GM12878 (cell line): ENCODE data around the gene CCL20. TPM values are rescaled to one million over a fixed set of nuclear protein-coding genes. Genes with fewer than 3 reads are reported as not detected.
A peak's percentile ranks its signal among the peaks of the same experiment; 100 is the strongest.

ENCODE experiments used
- ATAC-seq: fragments of 200-7000 bp; cut with Tn5 transposase; 3 replicates; pipeline ENCODE4 v1.9.1; 2020; ENCODE audit warnings: mild to moderate bottlenecking, moderate library complexity
- BruUV-seq: library from RNA; stranded (reverse); fragments of 400-500 nt; replicated peaks from 2 replicates; lab custom pipeline; 2021; lab: Mats Ljungman, UMichigan
- CTCF ChIA-PET: fragments of 300-600 bp; sonication (Branson Sonifier 250); formaldehyde crosslinking; extraction: SDS; loops from one replicate; lab custom pipeline; 2021; ENCODE audit warnings: inconsistent platforms; lab: Yijun Ruan, JAX
- POLR2A ChIA-PET: fragments of 350-600 bp; formaldehyde crosslinking; extraction: SDS; loops from one replicate; lab custom pipeline; 2021; ENCODE audit warnings: inconsistent platforms; lab: Charles Lee
- RAD21 ChIA-PET: fragments of 300-600 bp; sonication (Branson Sonifier 250); formaldehyde crosslinking; loops from one replicate; lab custom pipeline; 2023; ENCODE audit warnings: antibody characterized with exemption; ENCODE audit not compliant: unreplicated experiment; lab: Charles Lee
- SMC1A ChIA-PET: fragments of 300-600 bp; sonication (Branson Sonifier 250); formaldehyde crosslinking; loops from one replicate; lab custom pipeline; 2023; ENCODE audit not compliant: unreplicated experiment, uncharacterized antibody; lab: Charles Lee
- DNase-seq: peaks from one replicate; pipeline ENCODE4 v3.0.0-alpha.2; 2011; ENCODE audit warnings: low read depth, low spot score
- FAIRE-seq: peaks from 3 replicates; lab custom pipeline; 2011; peaks lifted over from hg19 to GRCh38; lab: Jason Lieb, UNC
- H2AFZ ChIP-seq: 2 replicates; pipeline ENCODE4 v1.6.0; 2011; ENCODE audit warnings: low read depth, low read length, control low read depth; ENCODE audit not compliant: control insufficient read depth
- H3K27ac ChIP-seq: 2 replicates; pipeline ENCODE4 v1.5.1; 2011; ENCODE audit warnings: control low read depth; ENCODE audit not compliant: control insufficient read depth, insufficient read depth
- H3K27me3 ChIP-seq, 2 experiments: replicated peaks in 1 of 2; 2 replicates each; pipeline versions ENCODE4 v1.6.0 to v1.6.1; 2011; ENCODE audit warnings: low read length in 1 of 2; ENCODE audit not compliant: control insufficient read depth in 2 of 2, insufficient read depth in 2 of 2
- H3K36me3 ChIP-seq, 2 experiments: 2 replicates each; pipeline ENCODE4 v1.5.1; 2011; ENCODE audit warnings: low read length in 1 of 2; ENCODE audit not compliant: control insufficient read depth in 2 of 2, insufficient read depth in 2 of 2
- H3K4me1 ChIP-seq: 2 replicates; pipeline ENCODE4 v1.6.1; 2011; ENCODE audit warnings: mild to moderate bottlenecking, low read length, moderate library complexity, mixed read lengths; ENCODE audit not compliant: control insufficient read depth, insufficient read depth
- H3K4me2 ChIP-seq: 2 replicates; pipeline ENCODE4 v1.6.0; 2011; ENCODE audit warnings: control low read depth; ENCODE audit not compliant: control insufficient read depth, insufficient read depth
- H3K4me3 ChIP-seq: fragments of 200-600 bp; sonication (generic); 2 replicates; pipeline ENCODE4 v1.5.1; 2016
- H3K79me2 ChIP-seq: 2 replicates; pipeline ENCODE4 v1.6.0; 2011; ENCODE audit warnings: low read length; ENCODE audit not compliant: control insufficient read depth, insufficient read depth
- H3K9ac ChIP-seq: 2 replicates; pipeline ENCODE4 v1.8.0; 2011; ENCODE audit warnings: low read length, control low read depth, mixed read lengths; ENCODE audit not compliant: control insufficient read depth, insufficient read depth
- H3K9me3 ChIP-seq: replicated peaks from 3 replicates; pipeline ENCODE4 v1.5.1; 2011; ENCODE audit warnings: mild to moderate bottlenecking, low read length; ENCODE audit not compliant: control insufficient read depth, insufficient read depth
- H4K20me1 ChIP-seq: 2 replicates; pipeline ENCODE4 v1.6.0; 2011; ENCODE audit not compliant: control insufficient read depth, insufficient read depth
- WGBS: methylation state at CpG from one replicate; pipeline ENCODE4 v1.1.6; 2016; ENCODE audit warnings: low lambda C conversion rate; ENCODE audit not compliant: insufficient replicate concordance, insufficient coverage; ENCODE audit errors: missing lambda C conversion rate; 5-methylcytosine and 5-hydroxymethylcytosine counted together
- in situ Hi-C: fragments of 300-500 bp; cut with MboI; formaldehyde crosslinking; loops from 9 replicates; pipeline ENCODE4 v1.14.3; 2018; ENCODE audit warnings: mixed read lengths
- intact Hi-C: fragments of 100-400 bp; cut with micrococcal nuclease; formaldehyde crosslinking; loops from one replicate; pipeline ENCODE4 v1.14.2; 2022; ENCODE audit not compliant: unreplicated experiment
- polyA plus RNA-seq, 11 experiments: library from polyadenylated mRNA; depleted of rRNA in 4 of 11; unstranded in 6 of 11; stranded (reverse) in 5 of 11; fragments of >200 nt; fragmentation: Nextera tagmentation in 4 of 11; fragmentation: Illumina TruSeq in 1 of 11; extraction: Ambion mirVana in 4 of 11; extraction: Trizol in 1 of 11; gene quantifications; 1 replicate in 1 of 11; 2 replicates in 10 of 11; pipeline versions ENCODE4 v1.2.1 to v1.2.3, GENCODE V29; 2011 to 2016; ENCODE audit warnings: inconsistent platforms in 2 of 11, missing spikeins in 2 of 11, low read depth in 1 of 11
- total RNA-seq, 4 experiments: library from RNA; depleted of rRNA in 3 of 4; stranded (reverse); fragments of >200 nt in 3 of 4; fragmentation: Illumina TruSeq in 1 of 4; extraction: Trizol in 1 of 4; gene quantifications; 2 replicates each; pipeline versions ENCODE4 v1.2.1 to v1.2.3, GENCODE V29; 2013 to 2021
- TF ChIP-seq, protein P1 (sequence below): fragments of 450-650 bp; formaldehyde crosslinking; IDR thresholded peaks from 2 replicates; pipeline ENCODE4 v1.4.0; 2022; ENCODE audit warnings: mild to moderate bottlenecking, moderate library complexity
- TF ChIP-seq, protein P2 (sequence below): fragments of 450-650 bp; conservative IDR thresholded peaks from 2 replicates; pipeline ENCODE4 v1.6.1; 2017; ENCODE audit warnings: mild to moderate bottlenecking, moderate library complexity

The CCL20 gene
- total and polyA plus RNA-seq, 10 of the 15 experiments (the other 5 are each of a cell fraction or from before 2014, with no cell fraction given): 5.5 to 35.7 (median 15.6) TPM

DNA sequence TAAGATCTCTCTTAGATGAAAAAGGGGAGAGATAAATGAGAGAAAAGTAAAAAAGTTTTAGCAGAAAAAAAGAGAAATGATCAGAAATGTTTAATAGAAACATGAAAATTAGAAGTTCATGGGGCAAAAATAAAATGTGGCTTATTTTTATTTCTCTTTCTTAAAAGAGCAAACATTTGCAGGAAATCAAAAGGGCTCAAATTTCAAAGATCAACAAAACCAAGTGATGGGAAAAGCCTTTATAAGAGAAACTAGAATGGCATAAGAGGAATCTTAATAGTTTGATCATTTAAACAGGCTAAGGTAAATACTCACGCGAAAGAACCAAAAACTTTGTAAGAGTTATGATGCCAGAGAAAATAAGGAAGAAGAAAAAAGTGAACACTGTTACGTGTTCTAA lies 34.5 kb downstream of the CCL20 start:
- Histone ChIP-seq H3K27me3 (no peaks in the 10 kb centered on the region), H3K4me3 (0 out of 2 replicates have a peak overlapping the region, but pooled peaks have one; percentile 20), H4K20me1 (no peaks in the 10 kb centered on the region), H3K9ac (no peak overlapping the region), H3K79me2 (no peaks in the 10 kb centered on the region), H2AFZ (no peak overlapping the region; the same call in 1 of the 2 replicates), H3K27ac (peak overlapping the region; percentile 38), H3K9me3 (no peaks in the 10 kb centered on the region; the same call in 1 of the 3 replicates), H3K4me1 (peaks cover 8% of the 10 kb centered on the region; the same call in 1 of the 2 replicates), H3K36me3 (no peaks in the 10 kb centered on the region), H3K4me2 (no peak overlapping the region)
- ChIA-PET CTCF (no interaction called here), RAD21 (interaction anchor here (0.7 to 2.7 kb wide), 3 partner anchors 65 to 1009 kb away, joined by 3 to 11 read pairs (median 3); no protein-coding TSS in a partner anchor), POLR2A (no interaction called here), SMC1A (interaction anchor here (2.5 to 3.3 kb wide), 2 partner anchors 14 to 32 kb away, joined by 12 to 16 read pairs; no protein-coding TSS in a partner anchor)
- in situ Hi-C loops (no loop called here), intact Hi-C loops (loop anchor here (2.0 to 10.0 kb wide), 4 partner anchors 33 to 523 kb away; partner anchors contain the start of gene MFF)
- TF ChIP-seq, protein P1, sequence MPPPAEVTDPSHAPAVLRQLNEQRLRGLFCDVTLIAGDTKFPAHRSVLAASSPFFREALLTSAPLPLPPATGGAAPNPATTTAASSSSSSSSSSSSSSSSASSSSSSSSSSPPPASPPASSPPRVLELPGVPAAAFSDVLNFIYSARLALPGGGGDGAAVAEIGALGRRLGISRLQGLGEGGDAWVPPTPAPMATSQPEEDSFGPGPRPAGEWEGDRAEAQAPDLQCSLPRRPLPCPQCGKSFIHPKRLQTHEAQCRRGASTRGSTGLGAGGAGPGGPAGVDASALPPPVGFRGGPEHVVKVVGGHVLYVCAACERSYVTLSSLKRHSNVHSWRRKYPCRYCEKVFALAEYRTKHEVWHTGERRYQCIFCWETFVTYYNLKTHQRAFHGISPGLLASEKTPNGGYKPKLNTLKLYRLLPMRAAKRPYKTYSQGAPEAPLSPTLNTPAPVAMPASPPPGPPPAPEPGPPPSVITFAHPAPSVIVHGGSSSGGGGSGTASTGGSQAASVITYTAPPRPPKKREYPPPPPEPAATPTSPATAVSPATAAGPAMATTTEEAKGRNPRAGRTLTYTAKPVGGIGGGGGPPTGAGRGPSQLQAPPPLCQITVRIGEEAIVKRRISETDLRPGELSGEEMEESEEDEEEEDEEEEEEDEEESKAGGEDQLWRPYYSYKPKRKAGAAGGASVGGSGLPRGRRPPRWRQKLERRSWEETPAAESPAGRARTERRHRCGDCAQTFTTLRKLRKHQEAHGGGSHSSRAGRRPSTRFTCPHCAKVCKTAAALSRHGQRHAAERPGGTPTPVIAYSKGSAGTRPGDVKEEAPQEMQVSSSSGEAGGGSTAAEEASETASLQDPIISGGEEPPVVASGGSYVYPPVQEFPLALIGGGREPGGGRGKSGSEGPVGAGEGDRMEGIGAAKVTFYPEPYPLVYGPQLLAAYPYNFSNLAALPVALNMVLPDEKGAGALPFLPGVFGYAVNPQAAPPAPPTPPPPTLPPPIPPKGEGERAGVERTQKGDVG (CRISPR knock-in tag): no peak
- TF ChIP-seq, protein P2, sequence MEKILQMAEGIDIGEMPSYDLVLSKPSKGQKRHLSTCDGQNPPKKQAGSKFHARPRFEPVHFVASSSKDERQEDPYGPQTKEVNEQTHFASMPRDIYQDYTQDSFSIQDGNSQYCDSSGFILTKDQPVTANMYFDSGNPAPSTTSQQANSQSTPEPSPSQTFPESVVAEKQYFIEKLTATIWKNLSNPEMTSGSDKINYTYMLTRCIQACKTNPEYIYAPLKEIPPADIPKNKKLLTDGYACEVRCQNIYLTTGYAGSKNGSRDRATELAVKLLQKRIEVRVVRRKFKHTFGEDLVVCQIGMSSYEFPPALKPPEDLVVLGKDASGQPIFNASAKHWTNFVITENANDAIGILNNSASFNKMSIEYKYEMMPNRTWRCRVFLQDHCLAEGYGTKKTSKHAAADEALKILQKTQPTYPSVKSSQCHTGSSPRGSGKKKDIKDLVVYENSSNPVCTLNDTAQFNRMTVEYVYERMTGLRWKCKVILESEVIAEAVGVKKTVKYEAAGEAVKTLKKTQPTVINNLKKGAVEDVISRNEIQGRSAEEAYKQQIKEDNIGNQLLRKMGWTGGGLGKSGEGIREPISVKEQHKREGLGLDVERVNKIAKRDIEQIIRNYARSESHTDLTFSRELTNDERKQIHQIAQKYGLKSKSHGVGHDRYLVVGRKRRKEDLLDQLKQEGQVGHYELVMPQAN: 0 out of 2 replicates have a peak, but pooled peaks have one; percentile 2
- FAIRE-seq (no peak), ATAC-seq (peak; percentile 52), DNase-seq (no peak)
- 53% methylated on average over 3 of the region's 3 CpGs for WGBS
- TSS peak; percentile 97 for BruUV-seq
